HG03025 (cell line): ENCODE results near the gene HOXA5.

ENCODE experiments used
- ATAC-seq: cut with Tn5 transposase; IDR thresholded peaks from one replicate; pipeline ENCODE4 v1.9.1; 2021; ENCODE audit warnings: mild to moderate bottlenecking, moderate library complexity; ENCODE audit not compliant: unreplicated experiment, low FRiP score

HOXA5 gene

GRCh38 chr7:27124096-27124901 is 19.2 kb downstream of the HOXA5 start:
- ATAC-seq: no peak

GRCh38 chr7:27123477-27124053 is 19.9 kb downstream of the HOXA5 start:
- no peak for ATAC-seq

GRCh38 chr7:27123007-27123476 is 20.4 kb downstream of the HOXA5 start:
- ATAC-seq: no peak

GRCh38 chr7:27122077-27122910 is 21.2 kb downstream of the HOXA5 start:
- no peak for ATAC-seq

GRCh38 chr7:27121684-27122076 is 21.8 kb downstream of the HOXA5 start:
- no peak for ATAC-seq

GRCh38 chr7:27119412-27119911 is 24.0 kb downstream of the HOXA5 start:
- no peak for ATAC-seq

- ATAC-seq: no peak
Observed at GRCh38 chr7:27118580-27118979, 24.9 kb downstream of the HOXA5 start.

GRCh38 chr7:27117887-27118491 is 25.5 kb downstream of the HOXA5 start:
- no peak for ATAC-seq

GRCh38 chr7:27116962-27117886 is 26.3 kb downstream of the HOXA5 start:
- no peak for ATAC-seq

GRCh38 chr7:27116031-27116961 is 27.2 kb downstream of the HOXA5 start:
- ATAC-seq: no peak

- no peak for ATAC-seq
Observed at GRCh38 chr7:27115221-27116026, 28.1 kb downstream of the HOXA5 start.

- ATAC-seq: no peak
Observed at GRCh38 chr7:27114881-27115220, 28.6 kb downstream of the HOXA5 start.

- ATAC-seq: no peak
Observed at GRCh38 chr7:27113991-27114769, 29.3 kb downstream of the HOXA5 start.

GRCh38 chr7:27112955-27113949 is 30.2 kb downstream of the HOXA5 start:
- no peak for ATAC-seq

- no peak for ATAC-seq
Observed at GRCh38 chr7:27112361-27112760, 31.1 kb downstream of the HOXA5 start.

- no peak for ATAC-seq
Observed at GRCh38 chr7:27111751-27112277, 31.7 kb downstream of the HOXA5 start.
